GM18519 (cell line): ENCODE results near the gene ANKS4B.
"Not testable (repeated sequence)": the region's sequence is repeated elsewhere in the genome, so short reads cannot be mapped to it uniquely, and the experiment has no call there.

Experiments used
- ATAC-seq: cut with Tn5 transposase; IDR thresholded peaks from one replicate; pipeline ENCODE4 v1.9.1; 2021; ENCODE audit warnings: mild to moderate bottlenecking, moderate library complexity; ENCODE audit not compliant: unreplicated experiment, low FRiP score

ANKS4B gene

DNA sequence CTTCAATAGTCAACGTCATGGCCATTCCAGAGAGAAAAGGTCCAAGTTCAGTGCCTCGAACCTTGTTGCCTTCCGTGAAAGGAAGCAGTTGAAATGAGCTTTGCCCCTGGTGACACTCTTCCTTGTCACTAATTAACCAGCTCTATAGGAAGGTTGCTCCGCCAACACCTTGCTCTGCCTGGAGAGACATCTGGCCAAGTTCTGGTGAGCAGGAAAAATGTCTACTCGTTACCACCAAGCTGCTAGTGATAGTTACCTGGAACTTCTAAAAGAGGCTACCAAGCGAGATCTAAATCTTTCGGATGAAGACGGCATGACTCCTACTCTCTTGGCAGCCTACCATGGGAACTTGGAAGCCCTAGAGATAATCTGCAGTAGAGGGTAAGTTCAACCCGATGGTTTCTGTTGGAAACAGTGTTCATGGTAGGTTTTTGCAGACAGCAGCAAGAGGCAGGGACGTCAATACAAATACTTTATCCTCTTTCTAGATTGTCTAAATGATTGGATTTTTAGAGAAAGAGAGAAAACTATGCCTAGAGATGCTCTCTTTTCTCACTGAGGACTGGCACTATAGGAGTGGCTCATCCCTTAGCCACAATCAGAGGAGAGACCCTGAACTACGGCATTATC, at the start of gene ANKS4B:
ANKS4B (plus strand) TSS at position 179 of the 630 bp plus-strand sequence; CDS start at position 218, 39 bp downstream.
- no peak for ATAC-seq

GRCh38 chr16:21183995-21184394, 49.5 kb upstream of the ANKS4B start:
- no peak for ATAC-seq

GRCh38 chr16:21184834-21185233, 48.7 kb upstream of the ANKS4B start:
- ATAC-seq = no peak

DNA sequence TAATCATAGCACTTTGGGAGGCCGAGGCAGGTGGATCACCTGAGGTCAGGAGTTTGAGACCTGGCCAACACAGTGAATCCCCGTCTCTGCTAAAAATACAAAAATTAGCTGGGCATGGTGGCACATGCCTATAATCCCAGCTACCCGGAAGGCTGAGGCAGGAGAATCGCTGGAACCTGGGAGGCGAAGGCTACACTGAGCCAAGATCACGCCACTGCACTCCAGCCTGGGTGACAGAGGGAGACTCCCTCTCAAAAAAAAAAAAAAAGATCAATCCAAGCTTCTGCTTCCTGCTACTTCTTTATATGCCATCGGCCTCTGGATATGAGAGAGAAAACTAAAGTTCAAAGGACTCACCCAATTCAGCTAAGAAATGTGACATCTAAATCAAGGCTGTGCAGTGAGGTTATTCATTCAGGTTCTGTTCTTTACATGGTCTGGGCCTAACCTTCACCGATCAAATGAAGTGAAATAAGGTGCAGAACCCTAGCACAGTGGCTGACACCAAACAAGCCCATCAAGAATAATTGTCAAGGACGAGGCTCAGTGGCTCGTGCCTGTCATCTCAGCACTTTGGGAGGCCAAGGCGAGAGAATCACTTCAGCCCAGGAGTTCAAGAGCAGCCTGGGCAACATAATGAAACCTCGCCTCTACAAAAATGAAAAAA, 47.7 kb upstream of the ANKS4B start:
- no peak for ATAC-seq

- no peak for ATAC-seq
These were observed 47.2 kb upstream of the ANKS4B start for GRCh38 chr16:21186326-21186691.

GRCh38 chr16:21189311-21189710, 44.2 kb upstream of the ANKS4B start:
- no peak for ATAC-seq

DNA sequence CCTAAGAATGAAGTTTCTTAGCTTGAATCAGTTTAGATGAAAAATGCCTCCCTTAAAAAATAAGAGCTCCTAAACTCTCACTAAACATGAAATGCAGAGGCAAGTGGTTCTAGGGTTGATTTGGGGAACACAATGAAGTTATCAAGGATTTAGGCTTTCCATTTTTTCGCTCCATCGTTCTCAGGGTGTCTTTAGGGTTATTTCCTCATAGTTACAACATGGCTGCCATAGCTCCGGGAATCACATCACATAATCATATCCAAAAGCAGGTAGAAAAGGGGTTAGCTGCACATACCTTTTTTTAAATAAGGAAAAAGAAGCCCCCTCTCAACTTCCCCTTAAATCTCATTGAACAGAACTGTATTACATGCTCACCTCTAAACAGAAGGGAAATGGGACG, 43.5 kb upstream of the ANKS4B start:
- ATAC-seq = no peak

- ATAC-seq = no peak
These were observed 42.9 kb upstream of the ANKS4B start for GRCh38 chr16:21190599-21190998.

DNA sequence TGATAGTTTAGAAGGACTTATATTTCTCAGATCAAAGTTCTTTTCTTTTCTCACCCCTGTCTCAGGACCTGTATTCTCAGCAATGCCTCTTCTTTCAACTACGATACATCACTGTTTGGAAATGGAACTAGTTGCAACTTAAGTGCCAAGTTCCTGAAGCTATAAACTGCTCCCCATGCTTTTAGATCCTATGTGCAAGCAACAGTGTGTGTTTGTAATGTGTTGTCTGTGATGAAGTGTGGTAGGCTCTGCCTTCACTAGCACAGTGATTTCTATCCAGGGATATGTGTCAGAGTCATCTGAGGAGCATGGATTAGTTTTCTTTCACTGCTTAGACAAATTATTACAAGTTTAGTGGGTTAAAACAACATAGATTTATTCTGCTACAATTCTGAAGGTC, 40.5 kb upstream of the ANKS4B start:
- ATAC-seq = no peak

- no peak for ATAC-seq
These were observed 38.7 kb upstream of the ANKS4B start for GRCh38 chr16:21194771-21195301.

GRCh38 chr16:21195330-21195729, 38.2 kb upstream of the ANKS4B start:
- ATAC-seq = not testable (repeated sequence)

GRCh38 chr16:21197112-21197511, 36.4 kb upstream of the ANKS4B start:
- no peak for ATAC-seq

DNA sequence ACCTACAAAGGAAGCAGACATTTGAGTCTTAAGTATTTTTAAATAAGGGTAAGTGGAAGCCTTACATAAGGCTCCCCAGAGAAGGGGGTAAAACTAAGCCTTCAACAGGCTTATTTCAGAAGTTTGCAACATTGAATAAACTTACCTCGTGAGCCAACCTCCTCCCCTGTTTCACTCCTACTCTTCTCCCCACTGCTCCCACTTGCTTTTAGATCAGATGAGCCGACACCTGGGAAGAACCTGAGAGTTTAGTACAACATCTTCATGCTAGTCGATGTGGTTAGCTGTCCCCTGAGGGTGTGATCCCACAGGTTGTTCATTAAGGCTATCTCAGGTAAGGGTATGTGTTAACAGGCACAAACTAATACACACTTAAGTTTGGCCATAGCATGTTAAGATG, 35.9 kb upstream of the ANKS4B start:
- ATAC-seq = no peak

GRCh38 chr16:21199607-21200218, 33.8 kb upstream of the ANKS4B start:
- ATAC-seq = no peak

DNA sequence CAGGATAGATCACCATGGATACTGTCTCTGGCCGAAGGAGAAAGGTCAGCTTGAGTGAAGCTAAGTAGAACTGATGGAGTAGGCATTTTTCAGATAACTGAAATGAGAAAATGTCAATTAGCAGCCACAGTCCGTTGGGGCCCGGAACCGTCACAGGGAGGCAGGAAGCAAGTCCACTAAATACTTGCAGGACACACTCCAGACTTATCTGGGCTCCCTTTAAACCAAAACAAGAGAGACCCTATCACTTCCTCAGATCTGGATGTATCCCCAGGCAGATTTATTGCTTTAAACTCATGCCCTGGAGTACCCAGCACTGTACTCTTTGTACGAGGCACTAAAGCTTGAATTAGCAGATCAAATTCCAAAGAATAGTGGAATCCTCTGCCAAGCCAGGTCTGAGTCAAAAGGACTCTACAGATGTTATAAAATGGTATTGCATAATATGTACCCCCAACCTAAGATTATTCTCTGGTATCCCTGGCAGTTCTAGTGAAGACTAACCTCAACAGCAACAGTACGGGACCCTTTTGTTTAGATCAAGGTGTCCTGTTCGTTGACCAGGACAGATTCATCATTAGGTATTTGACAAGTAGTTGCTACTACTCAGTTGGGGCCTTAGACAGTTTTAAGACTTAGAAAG, 30.2 kb upstream of the ANKS4B start:
- ATAC-seq = no peak

- no peak for ATAC-seq
These were observed 28.2 kb upstream of the ANKS4B start for GRCh38 chr16:21205303-21205702.

DNA sequence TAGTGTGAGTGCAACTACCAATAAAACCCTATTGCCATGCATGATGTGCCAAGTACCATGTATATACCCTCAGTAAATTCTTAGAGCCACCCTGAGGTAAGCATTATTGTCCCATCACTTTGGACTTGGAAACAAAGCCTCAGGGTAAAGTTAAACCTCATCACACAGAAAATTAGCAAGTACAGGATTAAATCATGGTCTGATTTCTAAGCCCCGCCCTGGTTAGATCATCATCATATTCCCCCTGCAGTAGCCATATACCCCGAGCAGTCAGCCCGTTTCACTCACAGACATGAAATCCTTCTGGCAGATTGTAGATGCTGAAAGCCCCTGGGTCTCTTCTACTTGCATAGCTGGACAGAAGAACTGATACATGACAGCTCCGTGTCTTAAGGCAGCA, 26.9 kb upstream of the ANKS4B start:
- no peak for ATAC-seq

DNA sequence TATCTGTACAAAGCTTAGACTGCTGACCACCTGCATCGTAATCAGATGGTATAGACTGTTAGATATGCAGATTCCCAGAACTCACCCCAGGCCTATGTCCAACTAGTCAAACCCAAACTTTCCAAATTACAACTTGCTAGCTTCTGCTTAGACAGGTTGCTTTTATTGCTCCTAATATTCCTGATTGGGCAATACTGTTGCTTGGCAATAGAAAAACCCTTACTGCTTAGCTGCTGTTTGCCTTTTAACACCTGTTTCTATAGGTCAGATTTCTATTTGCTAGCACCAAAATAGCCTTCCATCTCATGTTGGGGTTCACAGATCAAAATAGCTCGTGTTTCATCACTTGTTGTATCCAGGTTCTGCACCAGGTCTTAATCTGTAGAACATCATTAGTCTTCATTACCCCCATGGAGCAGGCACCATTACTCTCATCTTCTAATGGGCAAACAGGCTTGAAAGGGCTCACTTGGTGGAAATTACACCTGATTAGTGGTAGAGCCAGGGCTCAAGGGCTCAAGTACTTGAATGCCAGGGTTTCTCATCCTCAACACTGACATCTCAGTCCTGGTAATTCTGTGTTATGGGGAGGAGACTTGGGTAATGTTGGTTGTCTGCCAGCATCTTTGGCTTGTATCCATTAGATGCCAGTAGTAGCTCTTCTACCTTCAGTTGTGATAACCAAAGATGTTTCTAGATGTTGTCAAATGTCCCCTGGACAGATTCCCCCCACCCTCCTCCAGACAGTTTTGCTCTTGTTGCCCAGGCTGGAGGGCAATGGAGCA, 24.9 kb upstream of the ANKS4B start:
- no peak for ATAC-seq

- no peak for ATAC-seq
These were observed 22.0 kb upstream of the ANKS4B start, which contains the start of gene ZP2 for GRCh38 chr16:21211486-21211885. ZP2 (minus strand) TSS chr16:21211574; CDS start chr16:21211547, 27 bp downstream.

DNA sequence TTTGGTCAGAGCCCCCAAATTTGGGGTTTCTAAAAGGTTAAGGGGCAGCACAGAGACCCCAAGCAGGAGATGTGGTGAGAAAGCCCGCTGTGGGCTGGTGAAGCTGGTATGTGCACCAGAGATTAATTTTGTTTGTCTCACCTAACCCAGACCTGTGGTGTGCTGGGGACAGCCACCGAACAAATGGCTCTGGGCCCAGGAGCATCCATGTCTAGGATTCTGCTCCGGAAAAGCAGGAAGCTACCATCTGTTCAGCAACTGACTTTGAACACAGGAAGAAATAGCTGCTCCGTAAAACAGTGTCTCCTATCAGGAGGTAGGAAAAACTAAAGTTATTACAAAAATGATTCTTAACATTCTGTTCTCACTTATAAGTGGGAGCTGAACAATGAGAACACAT, 19.4 kb upstream of the ANKS4B start:
- ATAC-seq = no peak
